MM.1S (cell line): ENCODE data around the gene COBLL1.

ENCODE experiments used
- DNase-seq: peaks from one replicate; pipeline ENCODE4 v3.0.0-alpha.2; 2015
- H2AFZ ChIP-seq: fragments of 300-600 bp; sonication (generic); 2 replicates; pipeline ENCODE4 v1.6.0; 2016; ENCODE audit warnings: antibody characterized with exemption, low read length
- H3F3A ChIP-seq: fragments of 300-600 bp; sonication (generic); 2 replicates; pipeline ENCODE4 v1.6.1; 2016; ENCODE audit warnings: mild to moderate bottlenecking, antibody characterized with exemption, low read length, moderate library complexity, mixed read lengths; ENCODE audit not compliant: insufficient read depth
- H3K27ac ChIP-seq: fragments of 300-600 bp; sonication (generic); 2 replicates; pipeline ENCODE4 v1.5.1; 2016; ENCODE audit warnings: mild to moderate bottlenecking, low read length
- H3K27me3 ChIP-seq: fragments of 300-600 bp; sonication (generic); replicated peaks from 2 replicates; pipeline ENCODE4 v1.6.0; 2016; ENCODE audit warnings: low read length; ENCODE audit not compliant: insufficient read depth
- H3K36me3 ChIP-seq: fragments of 300-600 bp; sonication (generic); replicated peaks from 2 replicates; pipeline ENCODE4 v1.6.1; 2016; ENCODE audit warnings: mild to moderate bottlenecking, low read length, mixed read lengths; ENCODE audit not compliant: insufficient read depth
- H3K4me1 ChIP-seq: fragments of 300-600 bp; sonication (generic); 2 replicates; pipeline ENCODE4 v1.6.1; 2016; ENCODE audit warnings: low read length, mixed read lengths
- H3K4me2 ChIP-seq: fragments of 300-600 bp; sonication (generic); 2 replicates; pipeline ENCODE4 v1.6.0; 2016; ENCODE audit warnings: low read depth, low read length
- H3K4me3 ChIP-seq: fragments of 300-600 bp; sonication (generic); 2 replicates; pipeline ENCODE4 v1.5.1; 2016; ENCODE audit warnings: low read length, mixed read lengths
- H3K79me2 ChIP-seq: fragments of 300-600 bp; sonication (generic); 2 replicates; pipeline ENCODE4 v1.6.1; 2016; ENCODE audit warnings: mixed run types, low read length, mixed read lengths
- H3K9ac ChIP-seq: fragments of 300-600 bp; sonication (generic); 2 replicates; pipeline ENCODE4 v1.6.1; 2016; ENCODE audit warnings: low read length, mixed read lengths
- H3K9me2 ChIP-seq: fragments of 300-600 bp; sonication (generic); replicated peaks from 2 replicates; pipeline ENCODE4 v1.6.1; 2016; ENCODE audit warnings: mild to moderate bottlenecking, low read length, mixed read lengths; ENCODE audit not compliant: insufficient read depth
- H3K9me3 ChIP-seq: fragments of 300-600 bp; sonication (generic); replicated peaks from 2 replicates; pipeline ENCODE4 v1.6.1; 2016; ENCODE audit warnings: mild to moderate bottlenecking, low read length, mixed read lengths; ENCODE audit not compliant: insufficient read depth
- H4K20me1 ChIP-seq: fragments of 300-600 bp; sonication (generic); 2 replicates; pipeline ENCODE4 v1.6.1; 2016; ENCODE audit warnings: mild to moderate bottlenecking, low read length, moderate library complexity, mixed read lengths; ENCODE audit not compliant: insufficient read depth
- CTCF ChIP-seq: fragments of 300-600 bp; sonication (generic); IDR thresholded peaks from 2 replicates; pipeline ENCODE4 v1.5.1; 2016; ENCODE audit warnings: antibody characterized with exemption, low read length, mixed read lengths
- EZH2 ChIP-seq: fragments of 300-600 bp; sonication (generic); optimal IDR thresholded peaks from 2 replicates; pipeline ENCODE3; 2017; ENCODE audit warnings: low read depth, mild to moderate bottlenecking, antibody characterized with exemption, low read length, mixed read lengths
- EZH2phosphoT487 ChIP-seq: fragments of 300-600 bp; sonication (generic); IDR thresholded peaks from 2 replicates; pipeline ENCODE4 v1.6.1; 2018; ENCODE audit warnings: antibody characterized with exemption, low read length

The COBLL1 gene

DNA sequence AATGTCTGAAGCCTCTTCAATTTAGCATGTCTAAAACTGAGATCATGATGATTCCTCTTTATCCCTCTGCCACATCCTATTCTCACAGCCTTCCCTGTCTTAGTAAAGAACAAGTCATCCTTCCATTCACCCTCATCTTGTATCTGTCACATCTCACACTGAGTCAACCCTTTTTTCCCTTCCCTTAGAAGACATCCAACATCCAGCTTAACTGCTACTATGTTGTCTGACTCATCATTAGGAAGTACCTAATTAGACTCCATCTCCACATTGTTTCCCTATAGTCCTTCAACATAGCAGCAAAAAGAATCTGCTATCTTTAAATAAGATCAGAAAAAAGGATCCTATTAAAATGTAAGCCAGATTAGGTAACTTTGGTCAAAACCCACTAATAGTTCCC is 135.1 kb downstream of the COBLL1 start:
- no peaks in the 10 kb centered on the region for H3K9me2 ChIP-seq
- H3K4me1 ChIP-seq = no peaks in the 10 kb centered on the region
- no peaks in the 10 kb centered on the region for H3K79me2 ChIP-seq
- H2AFZ ChIP-seq = no peak overlapping the region
- no peak overlapping the region for H3K4me2 ChIP-seq
- no peak for DNase-seq
- no peak overlapping the region for H3K9ac ChIP-seq
- H3K4me3 ChIP-seq = no peak overlapping the region
- no peaks in the 10 kb centered on the region for H3K27me3 ChIP-seq
- H3K27ac ChIP-seq = no peak overlapping the region
- H3K9me3 ChIP-seq = no peaks in the 10 kb centered on the region
- H3K36me3 ChIP-seq = no peaks in the 10 kb centered on the region
- H3F3A ChIP-seq = no peaks in the 10 kb centered on the region
- no peaks in the 10 kb centered on the region for H4K20me1 ChIP-seq
- TF ChIP-seq CTCF = no peak
- TF ChIP-seq EZH2phosphoT487 = no peak
- no peak for TF ChIP-seq EZH2

GRCh38 chr2:164705412-164706167 is 136.0 kb downstream of the COBLL1 start:
- TF ChIP-seq EZH2phosphoT487 = no peak
- Histone ChIP-seq H2AFZ (no peak overlapping the region), H3K79me2 (no peaks in the 10 kb centered on the region), H3K9me3 (no peaks in the 10 kb centered on the region), H3K4me1 (no peaks in the 10 kb centered on the region), H3K9ac (no peak overlapping the region), H3K27me3 (no peaks in the 10 kb centered on the region), H4K20me1 (no peaks in the 10 kb centered on the region), H3K27ac (no peak overlapping the region), H3K9me2 (no peaks in the 10 kb centered on the region), H3K4me3 (no peak overlapping the region), H3K4me2 (no peak overlapping the region), H3K36me3 (no peaks in the 10 kb centered on the region), H3F3A (no peaks in the 10 kb centered on the region)
- no peak for DNase-seq

GRCh38 chr2:164703915-164704706 is 137.5 kb downstream of the COBLL1 start:
- Histone ChIP-seq H3F3A (no peaks in the 10 kb centered on the region), H3K4me3 (no peak overlapping the region), H2AFZ (no peak overlapping the region), H3K9me2 (no peaks in the 10 kb centered on the region), H3K36me3 (no peaks in the 10 kb centered on the region), H3K4me2 (no peak overlapping the region), H3K27ac (no peak overlapping the region), H3K79me2 (no peaks in the 10 kb centered on the region), H3K9ac (no peak overlapping the region), H3K9me3 (no peaks in the 10 kb centered on the region), H3K4me1 (no peaks in the 10 kb centered on the region), H4K20me1 (no peaks in the 10 kb centered on the region), H3K27me3 (no peaks in the 10 kb centered on the region)
- no peak for DNase-seq
- TF ChIP-seq CTCF (no peak), EZH2phosphoT487 (no peak), EZH2 (no peak)

- Histone ChIP-seq H3K4me1 (no peaks in the 10 kb centered on the region), H3K9me3 (no peaks in the 10 kb centered on the region)
- TF ChIP-seq CTCF (no peak), EZH2phosphoT487 (no peak), EZH2 (no peak)
Observed at GRCh38 chr2:164701565-164701964, 140.1 kb downstream of the COBLL1 start.

More at GRCh38 chr2:164701565-164701964, 140.1 kb downstream of the COBLL1 start:
- no peaks in the 10 kb centered on the region for H3K9me2 ChIP-seq
- H3K4me2 ChIP-seq = no peak overlapping the region
- no peak overlapping the region for H3K27ac ChIP-seq
- H3K9ac ChIP-seq = no peak overlapping the region
- no peaks in the 10 kb centered on the region for H3K36me3 ChIP-seq
- H3K79me2 ChIP-seq = no peaks in the 10 kb centered on the region
- H3K27me3 ChIP-seq = no peaks in the 10 kb centered on the region
- no peaks in the 10 kb centered on the region for H4K20me1 ChIP-seq
- no peak overlapping the region for H3K4me3 ChIP-seq
- no peaks in the 10 kb centered on the region for H3F3A ChIP-seq
- no peak overlapping the region for H2AFZ ChIP-seq
- no peak for DNase-seq
